ENCODE results near the gene LRRC46. TPM values are rescaled to one million over a fixed set of nuclear protein-coding genes. Genes with fewer than 3 reads are reported as not detected.

LRRC46 gene
- total and polyA plus RNA-seq, 10 of the 15 experiments (the other 5 are each of a cell fraction or from before 2014, with no cell fraction given): 0.15 to 1.8 (median 0.38) TPM; not detected in 1

GRCh38 chr17:47877368-47878034 is 46.0 kb downstream of the LRRC46 start:
- intact Hi-C loops (cut with micrococcal nuclease; ENCODE audit: unreplicated experiment): no loop called here
- H3K79me2 ChIP-seq (ENCODE audit: control insufficient read depth, insufficient read depth, low read length): no peaks in the 10 kb centered on the region

GRCh38 chr17:47878203-47879027 is 46.9 kb downstream of the LRRC46 start:
- POLR2A ChIA-PET: no interaction called here
- FAIRE-seq: no peak
- Histone ChIP-seq H3K79me2 (ENCODE audit: control insufficient read depth, insufficient read depth, low read length) (no peaks in the 10 kb centered on the region), H2AFZ (ENCODE audit: control insufficient read depth, low read depth, low read length) (no peak overlapping the region), H3K4me3 (no peak overlapping the region), H3K4me1 (ENCODE audit: control insufficient read depth, insufficient read depth, low read length) (peaks cover 2% of the 10 kb centered on the region; the same call in 1 of the 2 replicates), H3K9ac (ENCODE audit: control insufficient read depth, insufficient read depth, low read length) (no peak overlapping the region), H3K27me3 (replicated peaks in 1 of 2; ENCODE audit: control insufficient read depth in 2 of 2, insufficient read depth in 2 of 2, low read length in 1 of 2) (peaks cover 4 to 5% of the 10 kb centered on the region in 2 experiments; a peak in 3 of 4 replicates), H3K9me3 (replicated peaks; ENCODE audit: control insufficient read depth, insufficient read depth, low read length) (no peaks in the 10 kb centered on the region), H3K4me2 (ENCODE audit: control insufficient read depth, insufficient read depth) (no peak overlapping the region), H3K27ac (ENCODE audit: control insufficient read depth, insufficient read depth) (no peak overlapping the region), H3K36me3 (ENCODE audit: control insufficient read depth in 2 of 2, insufficient read depth in 2 of 2, low read length in 1 of 2) (no peaks in the 10 kb centered on the region), H4K20me1 (ENCODE audit: control insufficient read depth, insufficient read depth) (no peaks in the 10 kb centered on the region)
- RAD21 ChIA-PET (ENCODE audit: unreplicated experiment): no interaction called here
- no TSS peak for BruUV-seq (replicated peaks)
- intact Hi-C loops (cut with micrococcal nuclease; ENCODE audit: unreplicated experiment) (no loop called here), in situ Hi-C loops (cut with MboI) (no loop called here)
- CTCF ChIA-PET: interaction anchor here (1.0 kb wide), 1 partner anchor 246 kb away, joined by 3 read pairs; no protein-coding TSS in a partner anchor
- 22% methylated on average over 10 of the region's 10 CpGs for WGBS (ENCODE audit: insufficient coverage, insufficient replicate concordance, low lambda C conversion rate, missing lambda C conversion rate)
- DNase-seq (ENCODE audit: low read depth, low spot score): no peak
- no peak for TF ChIP-seq JUNB (IDR thresholded peaks at IDR 0.05)
- TF ChIP-seq NR2C1 (IDR thresholded peaks at IDR 0.05): 0 out of 2 replicates have a peak, but pooled peaks have one; percentile 9
- no peak for ATAC-seq
- SMC1A ChIA-PET (ENCODE audit: uncharacterized antibody, unreplicated experiment): no interaction called here

More at GRCh38 chr17:47877368-47878034, 46.0 kb downstream of the LRRC46 start:
- no peak overlapping the region for H3K4me3 ChIP-seq
- H3K4me2 ChIP-seq (ENCODE audit: control insufficient read depth, insufficient read depth): no peak overlapping the region
- no peaks in the 10 kb centered on the region for H4K20me1 ChIP-seq (ENCODE audit: control insufficient read depth, insufficient read depth)
- SMC1A ChIA-PET (ENCODE audit: uncharacterized antibody, unreplicated experiment): no interaction called here
- peaks cover 6% of the 10 kb centered on the region; the same call in 1 of the 2 replicates for H3K4me1 ChIP-seq (ENCODE audit: control insufficient read depth, insufficient read depth, low read length)
- no peaks in the 10 kb centered on the region for H3K9me3 ChIP-seq (replicated peaks; ENCODE audit: control insufficient read depth, insufficient read depth, low read length)
- H3K36me3 ChIP-seq (ENCODE audit: control insufficient read depth in 2 of 2, insufficient read depth in 2 of 2, low read length in 1 of 2): no peaks in the 10 kb centered on the region
- no TSS peak for BruUV-seq (replicated peaks)
- H3K9ac ChIP-seq (ENCODE audit: control insufficient read depth, insufficient read depth, low read length): no peak overlapping the region
- RAD21 ChIA-PET (ENCODE audit: unreplicated experiment): no interaction called here
- DNase-seq (ENCODE audit: low read depth, low spot score) (no peak), FAIRE-seq (no peak), ATAC-seq (no peak)
- CTCF ChIA-PET: no interaction called here
- H2AFZ ChIP-seq (ENCODE audit: control insufficient read depth, low read depth, low read length): no peak overlapping the region
- H3K27me3 ChIP-seq (replicated peaks in 1 of 2; ENCODE audit: control insufficient read depth in 2 of 2, insufficient read depth in 2 of 2, low read length in 1 of 2): peaks cover 4 to 7% of the 10 kb centered on the region in 2 experiments; a peak in 3 of 4 replicates
- TF ChIP-seq HDGF (IDR thresholded peaks at IDR 0.05): no peak
- no peak for TF ChIP-seq BMI1 (IDR thresholded peaks at IDR 0.05; ENCODE audit: borderline replicate concordance)
- 35% methylated on average over 9 of the region's 9 CpGs for WGBS (ENCODE audit: insufficient coverage, insufficient replicate concordance, low lambda C conversion rate, missing lambda C conversion rate)
- no peak overlapping the region for H3K27ac ChIP-seq (ENCODE audit: control insufficient read depth, insufficient read depth)
- in situ Hi-C loops (cut with MboI): no loop called here
- POLR2A ChIA-PET: no interaction called here
